Vagina (tissue), 2 donors: ENCODE results near the gene OS9.

Experiments
- CTCF ChIP-seq, 3 experiments: fragments of 450-650 bp in 2 of 3; fragments of 200-600 bp in 1 of 3; sonication (generic) in 1 of 3; IDR thresholded peaks; one replicate each; pipeline ENCODE4 v1.5.1; 2017 to 2019; ENCODE audit warnings: antibody characterized with exemption in 3 of 3, mild to moderate bottlenecking in 2 of 3, moderate library complexity in 2 of 3
- POLR2A ChIP-seq, 2 donors: fragments of 450-650 bp; IDR thresholded peaks; one replicate each; pipeline ENCODE4 v1.6.1; 2017; ENCODE audit warnings: antibody characterized with exemption in 2 of 2, mild to moderate bottlenecking in 2 of 2, moderate library complexity in 2 of 2

GRCh38 chr12:57707250-57707649 lies 13.3 kb downstream of the OS9 start:
- TF ChIP-seq CTCF (IDR thresholded peaks at IDR 0.05) (no peak), POLR2A (IDR thresholded peaks at IDR 0.05) (no peak)
